Right ventricle myocardium superior (tissue), 1 donor: ENCODE results near the gene KNTC1. TPM values are rescaled to one million over a fixed set of nuclear protein-coding genes. Genes with fewer than 3 reads are reported as not detected.
"Not testable (repeated sequence)": the region's sequence is repeated elsewhere in the genome, so short reads cannot be mapped to it uniquely, and the experiment has no call there.

Experiments used
- ATAC-seq: fragments of 200-7000 bp; cut with Tn5 transposase; one replicate; pipeline ENCODE4 v1.9.1; 2020; ENCODE audit warnings: mild to moderate bottlenecking; ENCODE audit not compliant: poor library complexity
- DNase-seq: peaks from one replicate; pipeline ENCODE4 v3.0.0-alpha.2; 2020
- intact Hi-C: fragments of 100-400 bp; cut with DNase I; formaldehyde crosslinking; loops from one replicate; pipeline ENCODE4 v1.11.2; 2022
- total RNA-seq: library from RNA; stranded (reverse); fragmentation: NEBNext Ultra II Directional; extraction: Animal tissue kit (Norgen Biotek cat#: 25700); gene quantifications from one replicate; pipeline ENCODE4 v1.2.1, GENCODE V29; 2021
- donor health status: DM: no; HTN: yes; CAD: no; lungs with severe emphysema.

KNTC1 gene
- total RNA-seq, 1 donor from 2014 or later, result 2.3 TPM

DNA sequence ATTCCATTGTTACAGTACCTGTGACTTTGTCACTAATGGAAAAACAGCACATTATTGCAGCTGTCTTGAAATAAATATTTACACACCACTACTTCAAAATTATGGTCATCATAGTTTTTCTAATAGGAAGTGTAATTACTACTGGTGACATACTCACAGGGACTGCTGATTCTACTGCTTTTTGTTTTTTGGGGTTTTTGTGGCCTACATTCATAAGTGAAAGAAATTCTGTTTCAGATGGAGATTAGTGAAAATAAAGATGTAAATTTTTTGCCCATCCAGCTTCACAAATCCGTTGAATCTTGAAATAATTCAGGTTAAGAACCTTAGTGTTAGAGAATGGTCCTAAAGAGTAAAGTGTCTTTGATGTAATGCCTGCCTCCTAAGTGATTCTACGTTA is 17.5 kb downstream of the KNTC1 start:
- no peak for ATAC-seq
- no peak for DNase-seq
- intact Hi-C loops, result no loop called here

- no peak for ATAC-seq
- intact Hi-C loops, result no loop called here
- no peak for DNase-seq
These were observed 18.8 kb downstream of the KNTC1 start for GRCh38 chr12:122545855-122546254.

DNA sequence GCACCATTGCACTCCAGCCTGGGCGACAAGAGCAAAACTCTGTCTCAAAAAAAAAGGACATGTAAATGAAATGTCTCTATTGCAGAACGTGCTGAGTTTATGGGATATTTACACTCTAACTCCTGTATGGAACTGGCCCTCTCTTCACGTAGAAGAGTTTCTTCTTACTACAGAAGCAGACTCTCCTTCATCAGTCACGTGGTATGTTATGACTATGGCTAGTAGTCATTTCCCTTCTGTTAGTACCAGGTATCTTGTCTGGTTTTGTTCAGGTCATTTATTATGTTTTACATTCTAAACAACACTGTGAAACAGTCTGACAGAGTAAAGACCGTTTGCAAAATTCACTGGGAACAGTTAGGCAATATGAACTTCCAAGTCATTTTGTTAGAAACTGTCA is 20.3 kb downstream of the KNTC1 start:
- ATAC-seq (no peak), DNase-seq (no peak)
- intact Hi-C loops, result no loop called here

- no peak for ATAC-seq
- intact Hi-C loops, result no loop called here
- DNase-seq, result no peak
These were observed 31.9 kb downstream of the KNTC1 start for GRCh38 chr12:122558745-122559641.

DNA sequence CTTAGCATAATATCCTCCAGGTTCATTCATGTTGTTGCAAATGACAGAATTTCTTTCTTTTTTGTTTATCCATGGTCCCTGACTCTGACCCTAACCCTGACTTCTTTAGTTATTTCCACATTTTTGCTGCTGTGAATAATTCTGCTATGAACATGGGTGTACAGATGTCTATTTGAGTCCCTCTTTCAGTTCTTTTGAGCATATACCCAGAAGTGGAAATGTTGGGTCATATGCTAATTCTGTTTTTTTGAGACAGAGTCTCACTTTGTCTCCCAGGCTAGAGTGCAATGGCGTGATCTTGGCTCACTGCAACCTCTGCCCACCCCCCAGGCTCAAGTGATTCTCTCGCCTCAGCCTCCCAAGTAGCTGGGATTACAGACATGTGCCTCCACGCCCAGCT is 33.1 kb downstream of the KNTC1 start:
- ATAC-seq, result no peak
- intact Hi-C loops, result no loop called here
- no peak for DNase-seq

GRCh38 chr12:122563361-122563760 is 36.3 kb downstream of the KNTC1 start:
- no peak for ATAC-seq
- intact Hi-C loops, result no loop called here
- DNase-seq, result no peak

- intact Hi-C loops, DNase-seq, ATAC-seq: not testable (repeated sequence)
These were observed 39.8 kb downstream of the KNTC1 start for GRCh38 chr12:122566816-122567215.

DNA sequence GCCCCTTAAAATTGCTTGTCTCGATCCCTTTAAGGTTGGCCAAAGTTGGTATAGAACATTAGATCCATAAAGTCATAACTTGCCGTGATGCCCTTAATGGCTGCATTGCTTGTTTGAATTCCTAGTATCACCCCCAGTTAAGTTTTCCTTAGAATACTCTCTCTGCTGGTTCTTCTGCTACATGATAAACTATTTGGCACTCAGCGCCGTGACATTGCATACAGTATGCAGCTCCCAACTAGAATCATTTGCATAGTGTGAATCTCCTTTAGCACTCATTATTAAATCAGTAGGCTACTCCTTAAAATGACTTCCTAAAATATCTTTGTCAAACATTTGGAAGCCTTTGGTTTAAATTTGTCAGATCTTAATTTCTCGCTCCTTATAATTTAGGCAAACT is 42.2 kb downstream of the KNTC1 start:
- ATAC-seq (no peak), DNase-seq (no peak)
- intact Hi-C loops, result no loop called here

DNA sequence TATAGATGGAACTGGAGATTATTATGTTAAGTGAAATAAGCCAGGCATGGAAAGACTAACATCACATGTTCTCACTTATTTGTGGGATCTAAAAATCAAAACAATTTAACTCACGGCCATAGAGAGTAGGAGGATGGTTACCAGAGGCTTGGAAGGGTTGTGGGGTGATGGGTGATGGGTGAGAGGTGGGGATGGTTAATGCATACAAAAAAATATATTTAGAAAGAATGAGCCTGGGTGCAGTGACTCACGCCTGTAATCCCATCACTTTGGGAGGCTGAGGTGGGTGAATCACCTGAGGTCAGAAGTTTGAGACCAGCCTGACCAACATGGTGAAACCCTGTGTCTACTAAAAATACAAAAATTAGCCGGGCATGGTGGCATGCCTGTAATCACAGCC is 43.0 kb downstream of the KNTC1 start:
- ATAC-seq, DNase-seq, intact Hi-C loops: not testable (repeated sequence)

- no peak for ATAC-seq
- no peak for DNase-seq
- intact Hi-C loops, result no loop called here
These were observed 44.8 kb downstream of the KNTC1 start for GRCh38 chr12:122571821-122572220.

- ATAC-seq, intact Hi-C loops, DNase-seq: not testable (repeated sequence)
These were observed 56.2 kb downstream of the KNTC1 start for GRCh38 chr12:122583294-122583693.

DNA sequence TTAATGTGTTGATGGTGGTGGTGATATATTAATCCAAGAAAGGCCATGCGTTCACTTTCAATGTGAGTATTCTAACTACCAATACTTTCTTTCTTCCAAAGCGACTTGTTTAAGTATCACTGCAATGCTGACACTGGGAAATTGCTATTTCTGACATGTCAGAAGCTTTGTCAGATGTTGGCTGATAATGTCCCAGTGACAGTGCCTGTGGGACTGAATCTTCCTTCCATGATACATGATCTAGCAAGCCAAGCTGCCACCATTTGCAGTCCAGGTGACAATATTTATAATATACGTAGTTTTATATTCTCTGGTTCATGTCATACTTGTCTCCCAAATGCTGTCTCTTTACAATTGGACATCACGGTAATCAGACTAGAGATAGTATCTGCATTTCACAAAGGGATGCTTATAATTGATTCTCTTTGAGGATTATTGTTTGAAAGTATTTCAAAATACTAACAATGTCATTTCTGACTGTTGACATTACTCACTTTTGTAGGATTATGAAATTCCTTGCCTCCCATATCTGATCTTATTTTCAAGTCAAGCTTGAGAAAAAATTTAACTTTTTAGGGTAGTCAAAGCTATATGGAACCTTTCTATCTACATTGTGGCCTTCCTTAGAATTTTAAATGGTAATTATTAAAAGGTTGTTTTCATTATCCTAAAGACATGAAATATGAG is 57.3 kb downstream of the KNTC1 start:
- no peak for ATAC-seq
- intact Hi-C loops, result no loop called here
- no peak for DNase-seq

- no peak for DNase-seq
- intact Hi-C loops, result no loop called here
- no peak for ATAC-seq
These were observed 63.9 kb downstream of the KNTC1 start for GRCh38 chr12:122590990-122591389.

DNA sequence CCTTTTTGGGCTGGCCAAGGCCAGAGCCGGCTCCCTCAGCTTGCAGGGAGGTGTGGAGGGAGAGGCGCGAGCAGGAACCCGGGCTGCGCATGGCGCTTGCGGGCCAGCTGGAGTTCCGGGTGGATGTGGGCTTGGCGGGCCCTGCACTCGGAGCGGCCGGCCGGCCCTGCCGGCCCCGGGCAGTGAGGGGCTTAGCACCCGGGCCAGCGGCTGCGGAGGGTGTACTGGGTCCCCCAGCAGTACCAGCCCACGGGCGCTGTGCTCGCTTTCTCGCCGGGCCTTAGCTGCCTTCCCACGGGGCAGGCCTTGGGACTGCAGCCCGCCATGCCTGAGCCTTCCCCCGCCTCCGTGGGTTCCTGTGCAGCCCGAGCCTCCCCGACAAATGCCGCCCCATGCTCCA is 64.9 kb downstream of the KNTC1 start:
- ATAC-seq, DNase-seq, intact Hi-C loops: not testable (repeated sequence)

- intact Hi-C loops, ATAC-seq, DNase-seq: not testable (repeated sequence)
These were observed 65.5 kb downstream of the KNTC1 start for GRCh38 chr12:122592543-122592942.

GRCh38 chr12:122593910-122594309 is 66.9 kb downstream of the KNTC1 start:
- ATAC-seq (no peak), DNase-seq (no peak)
- intact Hi-C loops, result no loop called here

DNA sequence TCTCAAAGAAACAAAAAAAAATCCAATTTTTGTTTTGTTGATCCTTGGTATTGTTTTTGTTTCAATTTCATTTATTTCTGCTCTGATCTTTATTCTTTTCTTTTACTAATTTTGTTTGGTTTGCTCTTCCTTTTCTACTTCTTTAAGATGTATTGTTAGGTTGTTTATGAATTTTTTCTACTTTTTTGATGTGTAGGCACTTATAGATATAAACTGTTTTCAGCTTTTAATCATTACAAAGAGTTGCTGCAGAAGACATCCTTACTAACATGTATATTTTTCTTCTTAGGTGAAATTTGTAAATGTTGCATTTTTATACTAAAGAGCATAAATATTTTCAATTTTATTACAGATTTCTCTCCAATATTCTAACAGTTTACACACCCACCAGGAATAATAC is 69.8 kb downstream of the KNTC1 start:
- intact Hi-C loops, result no loop called here
- DNase-seq (no peak), ATAC-seq (no peak)

GRCh38 chr12:122602456-122602855 is 75.4 kb downstream of the KNTC1 start:
- ATAC-seq (no peak), DNase-seq (no peak)
- intact Hi-C loops, result no loop called here

- intact Hi-C loops, result no loop called here
These were observed 77.9 kb downstream of the KNTC1 start for GRCh38 chr12:122604993-122605392.

GRCh38 chr12:122609732-122610131 is 82.7 kb downstream of the KNTC1 start:
- DNase-seq, result no peak
- intact Hi-C loops, result no loop called here
- ATAC-seq, result no peak

More at GRCh38 chr12:122604993-122605392, 77.9 kb downstream of the KNTC1 start:
- DNase-seq (no peak), ATAC-seq (no peak)
